ENCODE results near the gene ADIRF. TPM values are rescaled to one million over a fixed set of nuclear protein-coding genes. Genes with fewer than 3 reads are reported as not detected.
"Not testable (repeated sequence)": the region's sequence is repeated elsewhere in the genome, so short reads cannot be mapped to it uniquely, and the experiment has no call there.

ADIRF gene
- total and polyA plus RNA-seq, 8 donors: 7.0 to 111 (median 10.9) TPM

GRCh38 chr10:86979296-86979818 lies 11.1 kb downstream of the ADIRF start:
- Histone ChIP-seq H3K9me3 (no peaks in the 10 kb centered on the region), H3K4me3 (no peak overlapping the region), H3K27ac (no peak overlapping the region), H3K36me3 (no peaks in the 10 kb centered on the region), H3K27me3 (no peaks in the 10 kb centered on the region), H3K4me1 (peaks cover 0 to 5% (median 0%) of the 10 kb centered on the region in 3 donors)
- WGBS, 2 donors: 67 to 96% methylated on average over 4 of the region's 4 CpGs
- DNase-seq (no peak), ATAC-seq (peak in 1 of 4 donors; percentile 24), FAIRE-seq (no peak)
- intact Hi-C loops (cut with DNase I): no loop called here
- TF ChIP-seq CTCF (IDR thresholded peaks at IDR 0.05): no peak

GRCh38 chr10:86979977-86980448 lies 11.7 kb downstream of the ADIRF start:
- Histone ChIP-seq H3K4me3 (no peak overlapping the region), H3K9me3 (no peaks in the 10 kb centered on the region), H3K27me3 (no peaks in the 10 kb centered on the region), H3K4me1 (peaks cover 0 to 5% (median 0%) of the 10 kb centered on the region in 3 donors), H3K27ac (no peak overlapping the region), H3K36me3 (no peaks in the 10 kb centered on the region)
- DNase-seq (peak in 2 of 6 donors; percentile 26 to 34), ATAC-seq (peak; percentile 61 to 84 (median 73)), FAIRE-seq (no peak)
- intact Hi-C loops (cut with DNase I): no loop called here
- no peak for TF ChIP-seq CTCF (IDR thresholded peaks at IDR 0.05)
- WGBS, 2 donors: 12% methylated on average over 3 of the region's 3 CpGs

- intact Hi-C loops (cut with DNase I); H3K9me3 ChIP-seq; H3K36me3 ChIP-seq; FAIRE-seq; ATAC-seq; H3K27ac ChIP-seq; H3K4me1 ChIP-seq; H3K27me3 ChIP-seq; DNase-seq; H3K4me3 ChIP-seq: not testable (repeated sequence)
- 76 to 79% methylated on average over 6 of the region's 6 CpGs for WGBS, 2 donors
These were observed 12.7 kb downstream of the ADIRF start for GRCh38 chr10:86981020-86981419.

GRCh38 chr10:86981716-86982115 lies 13.4 kb downstream of the ADIRF start:
- ATAC-seq (no peak), FAIRE-seq (no peak), DNase-seq (no peak)
- Histone ChIP-seq H3K9me3 (no peaks in the 10 kb centered on the region), H3K36me3 (no peaks in the 10 kb centered on the region), H3K4me1 (peaks cover 0 to 5% (median 0%) of the 10 kb centered on the region in 3 donors), H3K4me3 (no peak overlapping the region), H3K27ac (no peak overlapping the region), H3K27me3 (no peaks in the 10 kb centered on the region)
- no peak for TF ChIP-seq CTCF (IDR thresholded peaks at IDR 0.05)
- 90 to 91% methylated on average over 5 of the region's 5 CpGs for WGBS, 2 donors
- intact Hi-C loops (cut with DNase I): no loop called here

GRCh38 chr10:86984498-86984897 lies 16.2 kb downstream of the ADIRF start:
- H3K27ac ChIP-seq; intact Hi-C loops (cut with DNase I); H3K27me3 ChIP-seq; ATAC-seq; DNase-seq; H3K36me3 ChIP-seq; H3K9me3 ChIP-seq; FAIRE-seq; H3K4me1 ChIP-seq; H3K4me3 ChIP-seq: not testable (repeated sequence)
- 93 to 98% methylated on average over 4 of the region's 4 CpGs for WGBS, 2 donors

GRCh38 chr10:86988520-86988919 lies 20.2 kb downstream of the ADIRF start:
- no peaks in the 10 kb centered on the region for H3K27me3 ChIP-seq

GRCh38 chr10:86991362-86991761 lies 23.1 kb downstream of the ADIRF start:
- H3K9me3 ChIP-seq; H3K36me3 ChIP-seq; H3K4me3 ChIP-seq; ATAC-seq; H3K27ac ChIP-seq; DNase-seq; intact Hi-C loops (cut with DNase I); H3K27me3 ChIP-seq; H3K4me1 ChIP-seq: not testable (repeated sequence)
- peak; percentile 98 for FAIRE-seq
- WGBS, 2 donors: 74 to 79% methylated on average over 12 of the region's 12 CpGs

More at GRCh38 chr10:86988520-86988919, 20.2 kb downstream of the ADIRF start:
- Histone ChIP-seq H3K27ac (no peak overlapping the region), H3K9me3 (no peaks in the 10 kb centered on the region), H3K4me1 (no peaks in the 10 kb centered on the region), H3K4me3 (no peak overlapping the region), H3K36me3 (no peaks in the 10 kb centered on the region)
- FAIRE-seq (no peak), DNase-seq (no peak), ATAC-seq (no peak)
- intact Hi-C loops (cut with DNase I): no loop called here
- WGBS, 2 donors: 62 to 73% methylated on average over 1 of the region's 1 CpG
- TF ChIP-seq CTCF (IDR thresholded peaks at IDR 0.05): no peak
